ENCODE results near the gene UTS2R. TPM values are rescaled to one million over a fixed set of nuclear protein-coding genes. Genes with fewer than 3 reads are reported as not detected.
"Not testable (repeated sequence)": the region's sequence is repeated elsewhere in the genome, so short reads cannot be mapped to it uniquely, and the experiment has no call there.

The UTS2R gene
- total RNA-seq, 4 donors from 2014 or later: not detected

DNA sequence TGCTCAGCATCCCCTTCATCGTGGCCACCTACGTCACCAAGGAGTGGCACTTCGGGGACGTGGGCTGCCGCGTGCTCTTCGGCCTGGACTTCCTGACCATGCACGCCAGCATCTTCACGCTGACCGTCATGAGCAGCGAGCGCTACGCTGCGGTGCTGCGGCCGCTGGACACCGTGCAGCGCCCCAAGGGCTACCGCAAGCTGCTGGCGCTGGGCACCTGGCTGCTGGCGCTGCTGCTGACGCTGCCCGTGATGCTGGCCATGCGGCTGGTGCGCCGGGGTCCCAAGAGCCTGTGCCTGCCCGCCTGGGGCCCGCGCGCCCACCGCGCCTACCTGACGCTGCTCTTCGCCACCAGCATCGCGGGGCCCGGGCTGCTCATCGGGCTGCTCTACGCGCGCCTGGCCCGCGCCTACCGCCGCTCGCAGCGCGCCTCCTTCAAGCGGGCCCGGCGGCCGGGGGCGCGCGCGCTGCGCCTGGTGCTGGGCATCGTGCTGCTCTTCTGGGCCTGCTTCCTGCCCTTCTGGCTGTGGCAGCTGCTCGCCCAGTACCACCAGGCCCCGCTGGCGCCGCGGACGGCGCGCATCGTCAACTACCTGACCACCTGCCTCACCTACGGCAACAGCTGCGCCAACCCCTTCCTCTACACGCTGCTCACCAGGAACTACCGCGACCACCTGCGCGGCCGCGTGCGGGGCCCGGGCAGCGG lies 3.2 kb downstream of the UTS2R start:
- no peak for TF ChIP-seq POLR2AphosphoS5 (IDR thresholded peaks at IDR 0.05)
- TF ChIP-seq, protein P1, sequence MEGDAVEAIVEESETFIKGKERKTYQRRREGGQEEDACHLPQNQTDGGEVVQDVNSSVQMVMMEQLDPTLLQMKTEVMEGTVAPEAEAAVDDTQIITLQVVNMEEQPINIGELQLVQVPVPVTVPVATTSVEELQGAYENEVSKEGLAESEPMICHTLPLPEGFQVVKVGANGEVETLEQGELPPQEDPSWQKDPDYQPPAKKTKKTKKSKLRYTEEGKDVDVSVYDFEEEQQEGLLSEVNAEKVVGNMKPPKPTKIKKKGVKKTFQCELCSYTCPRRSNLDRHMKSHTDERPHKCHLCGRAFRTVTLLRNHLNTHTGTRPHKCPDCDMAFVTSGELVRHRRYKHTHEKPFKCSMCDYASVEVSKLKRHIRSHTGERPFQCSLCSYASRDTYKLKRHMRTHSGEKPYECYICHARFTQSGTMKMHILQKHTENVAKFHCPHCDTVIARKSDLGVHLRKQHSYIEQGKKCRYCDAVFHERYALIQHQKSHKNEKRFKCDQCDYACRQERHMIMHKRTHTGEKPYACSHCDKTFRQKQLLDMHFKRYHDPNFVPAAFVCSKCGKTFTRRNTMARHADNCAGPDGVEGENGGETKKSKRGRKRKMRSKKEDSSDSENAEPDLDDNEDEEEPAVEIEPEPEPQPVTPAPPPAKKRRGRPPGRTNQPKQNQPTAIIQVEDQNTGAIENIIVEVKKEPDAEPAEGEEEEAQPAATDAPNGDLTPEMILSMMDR (IDR thresholded peaks at IDR 0.05): no peak
- TF ChIP-seq POLR2A (IDR thresholded peaks at IDR 0.05): no peak
- TF ChIP-seq EP300 (IDR thresholded peaks at IDR 0.05): no peak
- ATAC-seq: no peak
- H3K27ac ChIP-seq: no peak overlapping the region
- H3K9me3 ChIP-seq: no peaks in the 10 kb centered on the region
- H3K4me3 ChIP-seq: no peak overlapping the region
- H3K4me1 ChIP-seq: peaks cover 0 to 25% (median 9%) of the 10 kb centered on the region in 3 donors
- no peaks in the 10 kb centered on the region for H3K36me3 ChIP-seq
- 60% methylated on average over 1 of the region's 79 CpGs; no CpG with 5 or more reads in 1 of the 2 donors for WGBS, 2 donors (ENCODE audit: low coverage in 1 of 2)
- H3K27me3 ChIP-seq: peaks cover 96% of the 10 kb centered on the region

DNA sequence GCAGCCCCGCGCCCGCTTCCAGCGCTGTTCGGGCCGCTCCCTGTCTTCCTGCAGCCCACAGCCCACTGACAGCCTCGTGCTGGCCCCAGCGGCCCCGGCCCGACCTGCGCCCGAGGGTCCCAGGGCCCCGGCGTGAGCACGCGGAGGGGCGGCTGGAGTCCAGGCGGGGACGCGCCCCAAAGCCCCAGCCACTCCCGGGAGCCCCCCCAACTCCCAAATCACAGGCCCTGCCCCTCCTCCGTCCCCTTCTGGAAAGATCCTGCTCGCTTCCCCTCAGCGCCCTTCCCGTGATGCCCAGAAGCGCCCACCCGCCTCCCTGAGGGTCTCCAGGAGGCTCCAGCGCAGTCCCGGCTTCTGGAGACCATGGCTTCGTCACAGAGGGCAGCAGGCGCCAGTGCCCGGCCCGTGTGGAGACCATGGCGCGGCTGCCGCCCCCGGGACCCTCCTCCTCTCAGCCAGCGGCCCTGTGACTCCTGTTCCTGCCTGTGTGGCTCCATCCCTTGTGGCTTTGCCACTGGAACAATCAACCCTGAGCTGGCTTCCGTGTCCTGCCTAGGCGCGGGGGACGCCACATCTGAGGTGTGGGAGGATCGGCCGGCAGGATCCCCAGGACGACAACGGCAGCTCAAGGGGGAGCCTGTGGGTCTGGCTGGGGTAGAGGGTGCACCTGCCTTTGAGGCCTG lies 3.9 kb downstream of the UTS2R start:
- H3K4me3 ChIP-seq: no peak overlapping the region
- no peak for ATAC-seq
- H3K36me3 ChIP-seq: no peaks in the 10 kb centered on the region
- TF ChIP-seq POLR2A (IDR thresholded peaks at IDR 0.05): no peak
- TF ChIP-seq EP300 (IDR thresholded peaks at IDR 0.05): no peak
- TF ChIP-seq POLR2AphosphoS5 (IDR thresholded peaks at IDR 0.05): no peak
- TF ChIP-seq, protein P1 (IDR thresholded peaks at IDR 0.05): no peak
- no peak overlapping the region for H3K27ac ChIP-seq
- H3K4me1 ChIP-seq: peaks cover 0 to 21% (median 9%) of the 10 kb centered on the region in 3 donors
- H3K9me3 ChIP-seq: no peaks in the 10 kb centered on the region
- peaks cover 96% of the 10 kb centered on the region for H3K27me3 ChIP-seq
- WGBS, 2 donors (ENCODE audit: low coverage in 1 of 2): no CpG with 5 or more reads among the region's 46 CpGs

GRCh38 chr17:82376042-82376730 lies 4.6 kb downstream of the UTS2R start:
- Histone ChIP-seq H3K9me3 (no peaks in the 10 kb centered on the region), H3K36me3 (no peaks in the 10 kb centered on the region), H3K27me3 (peaks cover 93% of the 10 kb centered on the region), H3K4me1 (peaks cover 0 to 14% (median 3%) of the 10 kb centered on the region in 3 donors), H3K4me3 (no peak overlapping the region), H3K27ac (no peak overlapping the region)
- TF ChIP-seq POLR2A (IDR thresholded peaks at IDR 0.05): no peak
- TF ChIP-seq, protein P1 (IDR thresholded peaks at IDR 0.05): no peak
- TF ChIP-seq POLR2AphosphoS5 (IDR thresholded peaks at IDR 0.05): no peak
- TF ChIP-seq EP300 (IDR thresholded peaks at IDR 0.05): no peak
- WGBS, 2 donors (ENCODE audit: low coverage in 1 of 2): 51 to 65% methylated on average over 4 to 5 of the region's 16 CpGs
- peak; percentile 11 for ATAC-seq

DNA sequence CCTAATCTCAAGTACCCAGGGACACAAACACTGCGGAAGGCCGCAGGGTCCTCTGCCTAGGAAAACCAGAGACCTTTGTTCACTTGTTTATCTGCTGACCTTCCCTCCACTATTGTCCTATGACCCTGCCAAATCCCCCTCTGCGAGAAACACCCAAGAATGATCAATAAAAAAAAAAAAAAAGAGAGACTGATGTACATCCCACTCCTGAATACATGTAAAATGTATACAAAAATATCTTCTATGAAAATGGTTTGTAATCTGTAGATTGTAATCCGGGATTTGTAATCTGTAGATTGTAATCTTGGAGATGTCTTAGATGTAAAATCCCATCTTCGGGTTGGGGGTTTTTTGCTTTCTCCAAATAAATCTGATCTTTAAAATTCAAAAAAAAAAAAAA lies 5.7 kb downstream of the UTS2R start:
- 0 to 13% methylated on average over 2 of the region's 5 CpGs for WGBS, 2 donors (ENCODE audit: low coverage in 1 of 2)
- H3K9me3 ChIP-seq, H3K4me3 ChIP-seq, H3K4me1 ChIP-seq, H3K27ac ChIP-seq, ATAC-seq, H3K36me3 ChIP-seq: not testable (repeated sequence)
- H3K27me3 ChIP-seq: peaks cover 90% of the 10 kb centered on the region

GRCh38 chr17:82377924-82378740 lies 6.6 kb downstream of the UTS2R start:
- Histone ChIP-seq H3K4me3 (no peak overlapping the region), H3K36me3 (no peaks in the 10 kb centered on the region), H3K4me1 (no peaks in the 10 kb centered on the region), H3K27me3 (peaks cover 90% of the 10 kb centered on the region), H3K9me3 (no peaks in the 10 kb centered on the region), H3K27ac (no peak overlapping the region)
- 80% methylated on average over 10 of the region's 31 CpGs; no CpG with 5 or more reads in 1 of the 2 donors for WGBS, 2 donors (ENCODE audit: low coverage in 1 of 2)
- ATAC-seq: no peak
- TF ChIP-seq EP300 (IDR thresholded peaks at IDR 0.05) (no peak), POLR2A (IDR thresholded peaks at IDR 0.05) (no peak), POLR2AphosphoS5 (IDR thresholded peaks at IDR 0.05) (no peak)
- TF ChIP-seq, protein P1 (IDR thresholded peaks at IDR 0.05): no peak
